Neuron (in vitro differentiated cells): Measurements from ENCODE around the gene LRRC63.
"Not testable (repeated sequence)": the region's sequence is repeated elsewhere in the genome, so short reads cannot be mapped to it uniquely, and the experiment has no call there.

ENCODE experiments used
- H2AFZ ChIP-seq: one replicate; pipeline ENCODE4 v1.6.1; 2013; ENCODE audit warnings: low read depth, mild to moderate bottlenecking, inconsistent platforms, low read length, moderate library complexity
- H3K27me3 ChIP-seq: one replicate; pipeline ENCODE4 v1.6.1; 2013; ENCODE audit warnings: low read length; ENCODE audit not compliant: insufficient read depth
- H3K36me3 ChIP-seq: one replicate; pipeline ENCODE4 v1.6.1; 2013; ENCODE audit warnings: low read length; ENCODE audit not compliant: insufficient read depth
- H3K4me1 ChIP-seq: one replicate; pipeline ENCODE4 v1.6.1; 2013; ENCODE audit warnings: low read length; ENCODE audit not compliant: insufficient read depth
- H3K4me3 ChIP-seq: 2 replicates; pipeline ENCODE4 v1.5.1; 2013; ENCODE audit warnings: mild to moderate bottlenecking, low read length, moderate library complexity
- H3K9me3 ChIP-seq: one replicate; pipeline ENCODE4 v1.6.1; 2013; ENCODE audit warnings: low read length

The LRRC63 gene

GRCh38 chr13:46185634-46186033, 26.1 kb upstream of the LRRC63 start:
- no peaks in the 10 kb centered on the region for H3K4me1 ChIP-seq
- no peak overlapping the region for H3K4me3 ChIP-seq
- H3K9me3 ChIP-seq = no peaks in the 10 kb centered on the region
- no peaks in the 10 kb centered on the region for H3K27me3 ChIP-seq
- no peak overlapping the region for H2AFZ ChIP-seq
- no peaks in the 10 kb centered on the region for H3K36me3 ChIP-seq

GRCh38 chr13:46192412-46192811, 19.3 kb upstream of the LRRC63 start:
- Histone ChIP-seq H3K4me1 (no peaks in the 10 kb centered on the region), H3K9me3 (no peaks in the 10 kb centered on the region), H3K36me3 (no peaks in the 10 kb centered on the region), H3K27me3 (no peaks in the 10 kb centered on the region), H3K4me3 (no peak overlapping the region), H2AFZ (no peak overlapping the region)

GRCh38 chr13:46195016-46195415, 16.7 kb upstream of the LRRC63 start:
- Histone ChIP-seq H3K36me3 (no peaks in the 10 kb centered on the region), H3K9me3 (no peaks in the 10 kb centered on the region), H3K27me3 (no peaks in the 10 kb centered on the region)

DNA sequence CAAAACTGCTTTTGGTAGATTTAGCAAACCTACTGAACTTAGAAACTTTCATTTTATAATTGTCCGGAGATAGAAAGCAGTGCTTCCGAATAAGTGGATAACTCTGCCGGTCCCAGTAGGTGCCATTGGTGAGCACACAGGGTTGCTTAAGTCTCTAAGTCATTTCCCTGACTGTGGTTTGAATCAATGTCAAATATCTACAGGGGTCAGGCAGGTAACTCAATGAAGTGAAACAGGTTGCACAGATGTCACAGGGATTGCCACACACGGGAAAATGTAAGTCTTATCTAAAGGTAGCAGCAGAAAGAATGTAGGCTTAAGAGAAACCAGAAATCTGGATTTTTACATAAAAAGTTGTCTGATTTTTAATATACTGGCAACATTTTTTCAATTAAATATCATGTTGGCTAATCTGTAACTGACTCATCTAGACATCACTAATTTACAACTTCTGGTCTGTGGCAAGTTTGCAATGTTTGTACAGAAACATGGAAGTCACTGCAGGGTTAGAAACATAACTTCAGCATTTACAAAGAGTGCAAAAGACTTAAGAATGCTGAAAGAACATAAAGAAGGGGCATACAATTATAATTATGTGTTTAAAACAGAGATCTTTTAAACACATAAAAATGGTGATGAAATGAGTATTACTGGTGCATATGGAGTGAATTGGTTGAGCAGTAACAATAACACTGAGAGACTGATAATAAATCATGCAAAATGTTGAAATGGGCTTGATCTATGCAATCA, 14.3 kb upstream of the LRRC63 start:
- Histone ChIP-seq H2AFZ (no peak overlapping the region), H3K36me3 (no peaks in the 10 kb centered on the region), H3K27me3 (no peaks in the 10 kb centered on the region), H3K9me3 (no peaks in the 10 kb centered on the region), H3K4me1 (no peaks in the 10 kb centered on the region), H3K4me3 (no peak overlapping the region)

More at GRCh38 chr13:46195016-46195415, 16.7 kb upstream of the LRRC63 start:
- H2AFZ ChIP-seq = no peak overlapping the region
- no peaks in the 10 kb centered on the region for H3K4me1 ChIP-seq
- no peak overlapping the region for H3K4me3 ChIP-seq

GRCh38 chr13:46198696-46199193, 13.0 kb upstream of the LRRC63 start:
- no peaks in the 10 kb centered on the region for H3K36me3 ChIP-seq
- H3K9me3 ChIP-seq = no peaks in the 10 kb centered on the region
- H2AFZ ChIP-seq = no peak overlapping the region
- no peaks in the 10 kb centered on the region for H3K4me1 ChIP-seq
- no peak overlapping the region for H3K4me3 ChIP-seq
- H3K27me3 ChIP-seq = no peaks in the 10 kb centered on the region

DNA sequence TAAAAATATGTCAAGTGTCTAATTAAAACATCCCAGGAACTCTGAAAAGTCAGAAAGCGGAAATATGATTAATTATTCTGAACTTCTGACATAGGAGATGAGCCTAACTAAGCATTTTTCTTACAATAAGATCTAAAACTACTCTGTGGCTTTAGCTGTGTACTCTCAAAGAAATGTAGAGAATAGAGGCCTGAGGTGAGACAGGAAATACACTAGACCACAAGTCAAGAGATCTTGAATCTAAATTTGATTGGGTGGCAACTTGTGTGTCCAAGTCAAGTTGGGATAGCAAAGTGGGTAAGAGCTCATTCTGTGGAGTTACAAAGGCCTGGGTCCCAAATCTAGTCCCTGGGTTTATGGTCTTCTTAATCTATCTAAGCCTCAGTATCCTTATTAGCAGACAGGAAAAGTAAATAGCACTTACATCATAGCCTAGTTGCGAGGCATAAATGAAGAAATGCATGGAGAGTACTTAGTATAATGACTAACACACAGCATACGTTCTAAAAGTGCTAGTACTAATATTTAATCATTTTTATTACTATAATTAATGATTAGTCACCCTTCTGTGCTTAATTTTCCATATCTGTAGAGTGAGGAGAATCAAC, 9.4 kb upstream of the LRRC63 start:
- H3K4me3 ChIP-seq = no peak overlapping the region
- no peaks in the 10 kb centered on the region for H3K36me3 ChIP-seq
- H2AFZ ChIP-seq = no peak overlapping the region
- no peaks in the 10 kb centered on the region for H3K4me1 ChIP-seq
- no peaks in the 10 kb centered on the region for H3K27me3 ChIP-seq
- no peaks in the 10 kb centered on the region for H3K9me3 ChIP-seq

DNA sequence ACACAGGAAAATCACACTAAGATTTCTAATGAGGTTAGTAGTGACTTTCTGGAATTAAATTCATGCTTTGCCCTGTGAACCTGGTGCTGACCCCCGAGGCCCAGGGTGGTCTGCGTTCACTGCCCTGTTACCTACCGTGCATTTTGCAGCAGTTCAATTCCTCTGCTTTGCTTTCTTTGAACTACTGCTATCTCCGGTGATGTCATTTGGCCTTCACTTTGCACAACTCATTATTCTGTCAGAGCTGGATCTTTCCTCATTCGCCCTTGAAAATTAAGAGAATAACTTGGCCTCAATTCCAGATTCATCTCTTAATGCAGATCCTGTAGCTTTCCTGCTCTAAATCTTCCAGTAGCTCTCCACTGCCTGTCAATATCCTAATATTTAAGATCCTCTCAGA, 8.8 kb upstream of the LRRC63 start:
- no peaks in the 10 kb centered on the region for H3K36me3 ChIP-seq
- no peaks in the 10 kb centered on the region for H3K27me3 ChIP-seq
- H3K9me3 ChIP-seq = no peaks in the 10 kb centered on the region
- H3K4me3 ChIP-seq = no peak overlapping the region
- no peak overlapping the region for H2AFZ ChIP-seq
- no peaks in the 10 kb centered on the region for H3K4me1 ChIP-seq

DNA sequence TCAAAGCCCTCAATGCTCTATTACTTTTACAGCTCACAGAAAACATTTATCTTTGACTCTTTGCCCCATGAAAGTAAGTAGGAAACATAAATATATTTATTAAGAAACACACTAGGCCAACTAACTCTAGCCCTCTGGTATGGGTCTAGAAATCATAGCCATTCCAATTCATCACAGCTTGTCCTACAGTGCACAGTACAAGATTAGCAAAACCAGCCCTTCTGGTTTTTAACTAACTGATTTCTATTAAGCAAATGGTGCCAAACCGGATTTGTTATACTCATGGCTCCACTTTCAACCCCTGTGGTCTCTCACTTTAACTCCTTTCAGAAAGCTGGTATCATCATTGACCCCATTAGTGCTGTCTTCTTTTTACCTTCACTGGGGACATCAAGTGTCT, 5.6 kb upstream of the LRRC63 start:
- Histone ChIP-seq H3K27me3 (peaks cover 4% of the 10 kb centered on the region), H3K36me3 (no peaks in the 10 kb centered on the region), H3K4me1 (no peaks in the 10 kb centered on the region), H2AFZ (no peak overlapping the region), H3K9me3 (no peaks in the 10 kb centered on the region), H3K4me3 (no peak overlapping the region)

GRCh38 chr13:46207828-46208227, 3.9 kb upstream of the LRRC63 start:
- H3K4me3 ChIP-seq = no peak overlapping the region
- H3K36me3 ChIP-seq = no peaks in the 10 kb centered on the region
- H3K27me3 ChIP-seq = peaks cover 11% of the 10 kb centered on the region
- H3K9me3 ChIP-seq = no peaks in the 10 kb centered on the region
- H3K4me1 ChIP-seq = no peaks in the 10 kb centered on the region
- no peak overlapping the region for H2AFZ ChIP-seq

- H2AFZ ChIP-seq = no peak overlapping the region
- no peaks in the 10 kb centered on the region for H3K36me3 ChIP-seq
- no peaks in the 10 kb centered on the region for H3K9me3 ChIP-seq
- no peaks in the 10 kb centered on the region for H3K4me1 ChIP-seq
- no peak overlapping the region for H3K4me3 ChIP-seq
- peaks cover 11% of the 10 kb centered on the region for H3K27me3 ChIP-seq
These were observed 1.2 kb upstream of the LRRC63 start for GRCh38 chr13:46210362-46211083.

DNA sequence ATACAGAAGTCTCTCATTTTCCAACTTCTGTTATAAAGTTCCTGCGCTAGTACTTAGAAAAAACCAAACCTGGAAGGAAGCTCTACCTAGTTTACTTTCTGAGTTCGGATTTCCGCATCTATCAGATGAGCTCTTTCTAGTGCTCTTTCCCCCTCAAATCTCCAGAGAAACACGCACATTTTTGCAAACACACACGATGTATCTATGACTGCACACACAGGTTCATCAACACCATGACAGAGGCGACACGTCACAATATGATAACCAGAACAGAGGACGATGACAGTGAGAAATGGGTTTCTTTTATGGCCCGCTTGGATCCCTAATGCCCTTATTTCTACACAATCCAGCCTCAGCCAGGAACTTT, 629 bp upstream of the LRRC63 start:
- Histone ChIP-seq H2AFZ (peak overlapping the region; percentile 65), H3K4me3 (peak overlapping the region; percentile 37), H3K36me3 (no peaks in the 10 kb centered on the region), H3K4me1 (no peaks in the 10 kb centered on the region), H3K27me3 (peaks cover 11% of the 10 kb centered on the region), H3K9me3 (no peaks in the 10 kb centered on the region)

GRCh38 chr13:46213242-46213641, 1.5 kb downstream of the LRRC63 start:
- H3K27me3 ChIP-seq = peaks cover 11% of the 10 kb centered on the region
- H2AFZ ChIP-seq = no peak overlapping the region
- no peak overlapping the region for H3K4me3 ChIP-seq
- H3K9me3 ChIP-seq = no peaks in the 10 kb centered on the region
- H3K36me3 ChIP-seq = no peaks in the 10 kb centered on the region
- H3K4me1 ChIP-seq = no peaks in the 10 kb centered on the region

GRCh38 chr13:46214741-46215140, 3.0 kb downstream of the LRRC63 start:
- not testable (repeated sequence) for H3K4me3 ChIP-seq, H2AFZ ChIP-seq, H3K9me3 ChIP-seq, H3K36me3 ChIP-seq, H3K4me1 ChIP-seq
- peaks cover 11% of the 10 kb centered on the region for H3K27me3 ChIP-seq
